ENCODE measurements around the gene ATP6V1E1. TPM values are rescaled to one million over a fixed set of nuclear protein-coding genes. Genes with fewer than 3 reads are reported as not detected.
A peak's percentile ranks its signal among the peaks of the same experiment; 100 is the strongest.

ATP6V1E1 gene
- total and polyA plus RNA-seq, 9 of the 15 experiments (the other 6 are each of a cell fraction or from before 2014, with no cell fraction given) = 122 to 249 (median 179) TPM

DNA sequence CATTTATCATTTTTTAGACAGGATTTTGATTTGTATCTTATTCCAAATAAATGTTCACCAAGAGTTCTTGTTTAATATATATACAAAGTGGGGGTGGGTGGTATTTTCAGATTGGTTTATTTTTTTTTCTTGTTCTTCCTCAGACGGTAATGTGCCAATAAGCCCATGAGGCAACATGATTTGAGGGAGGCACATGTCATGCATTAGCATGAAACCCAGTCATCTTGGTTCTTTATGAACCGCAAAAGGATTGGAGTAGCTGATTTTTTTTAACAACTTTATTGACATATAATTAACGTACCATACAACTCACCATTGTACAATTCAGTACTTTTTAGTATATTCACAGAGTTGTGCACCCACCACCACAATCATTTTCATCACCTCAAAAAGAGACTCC lies 12.7 kb upstream of the ATP6V1E1 start:
- in situ Hi-C loops (cut with MboI) (no loop called here), intact Hi-C loops (cut with micrococcal nuclease) (no loop called here)
- TF ChIP-seq ZBTB40 (IDR thresholded peaks at IDR 0.05) = peak; percentile 65
- no peak for TF ChIP-seq ZBTB40 (CRISPR knock-in tag; IDR thresholded peaks at IDR 0.05)
- no peak for TF ChIP-seq NFE2L1 (tag; IDR thresholded peaks at IDR 0.05; ENCODE audit: borderline replicate concordance, low read depth)
- peak; percentile 55 for TF ChIP-seq POLR2B (IDR thresholded peaks at IDR 0.05; ENCODE audit: low read depth, partially characterized antibody)
- H3K4me1 ChIP-seq (replicated peaks in 1 of 2; ENCODE audit: control insufficient read depth in 2 of 2, insufficient read depth in 2 of 2, low read length in 2 of 2) = peaks cover 7 to 12% of the 10 kb centered on the region in 2 experiments; a peak in 3 of 5 replicates
- DNase-seq (ENCODE audit: extremely low read depth in 1 of 4, low spot score in 3 of 4) (no peak), ATAC-seq (no peak), FAIRE-seq (no peak)
- TSS peak; percentile 16 for BruUV-seq (replicated peaks)
- H4K20me1 ChIP-seq (replicated peaks; ENCODE audit: control insufficient read depth, insufficient read depth, low read length) = no peaks in the 10 kb centered on the region
- no peak overlapping the region for H3K27ac ChIP-seq (ENCODE audit: extremely low read depth, low read depth, low read length)
- H3K9ac ChIP-seq (ENCODE audit: insufficient read depth in 1 of 2, low read depth in 2 of 2, low read length in 2 of 2) = no peak overlapping the region
- peaks cover 70% of the 10 kb centered on the region for H3K79me2 ChIP-seq (ENCODE audit: control insufficient read depth, insufficient read depth, low read length)
- ChIA-PET POLR2A (interaction anchor here (1.0 to 2.9 kb wide), 3 partner anchors 9 to 20 kb away, joined by 3 to 29 read pairs (median 4); no protein-coding TSS in a partner anchor), CTCF (ENCODE audit: low intra/inter-chr PET ratio) (no interaction called here)
- H2AFZ ChIP-seq (ENCODE audit: low read depth, low read length) = no peak overlapping the region
- H3K27me3 ChIP-seq (ENCODE audit: control insufficient read depth in 2 of 2, insufficient read depth in 2 of 2, low read length in 2 of 2) = no peaks in the 10 kb centered on the region
- peaks cover 28% of the 10 kb centered on the region for H3K36me3 ChIP-seq (ENCODE audit: control insufficient read depth, insufficient read depth, low read length)
- H3K4me3 ChIP-seq = no peak overlapping the region
- no peak overlapping the region for H3K4me2 ChIP-seq (ENCODE audit: insufficient read depth, low read length)
- H3K9me3 ChIP-seq (replicated peaks; ENCODE audit: control insufficient read depth, insufficient read depth, low read depth, low read length) = no peaks in the 10 kb centered on the region
- H3K9me1 ChIP-seq (ENCODE audit: control insufficient read depth, insufficient read depth, low read length) = no peaks in the 10 kb centered on the region
- WGBS (ENCODE audit: insufficient coverage, low coverage, missing lambda C conversion rate) = 75% methylated on average over 3 of the region's 3 CpGs
